Adrenal gland (tissue), 12 donors: Measurements from ENCODE around the gene SNED1. TPM values are rescaled to one million over a fixed set of nuclear protein-coding genes. Genes with fewer than 3 reads are reported as not detected.
A peak's percentile ranks its signal among the peaks of the same experiment; 100 is the strongest.

Experiments
- DNase-seq, 7 donors: peaks; one replicate each; pipeline ENCODE4 v3.0.0-alpha.2; 2019 to 2020
- H3K27ac ChIP-seq, 5 donors: fragments of 200-600 bp; sonication (generic) in 4 of 5; 1 replicate in 3 of 5; 2 replicates in 2 of 5; pipeline versions ENCODE4 v1.5.1 to v1.8.0; 2016 to 2020; ENCODE audit warnings: mild to moderate bottlenecking in 1 of 5
- H3K27me3 ChIP-seq: fragments of 200-600 bp; 2 replicates; pipeline ENCODE4 v1.8.0; 2021
- H3K36me3 ChIP-seq, 2 donors: fragments of 200-600 bp; replicated peaks in 1 of 2; 1 replicate in 1 of 2; 2 replicates in 1 of 2; pipeline versions ENCODE4 v1.5.1 to v1.8.0; 2018 to 2022
- H3K4me1 ChIP-seq, 2 donors: fragments of 200-600 bp; replicated peaks in 1 of 2; 1 replicate in 1 of 2; 2 replicates in 1 of 2; pipeline versions ENCODE4 v1.5.1 to v1.8.0; 2018 to 2021
- H3K4me3 ChIP-seq, 4 donors: fragments of 200-600 bp; sonication (generic) in 3 of 4; one replicate each; pipeline ENCODE4 v1.5.1; 2016 to 2018
- H3K9me3 ChIP-seq, 3 donors: fragments of 200-600 bp; sonication (generic) in 1 of 3; replicated peaks in 1 of 3; 1 replicate in 2 of 3; 2 replicates in 1 of 3; pipeline versions ENCODE4 v1.5.1 to v1.8.0; 2016 to 2021
- CTCF ChIP-seq, 6 experiments: fragments of 450-650 bp in 4 of 6; fragments of 200-600 bp in 2 of 6; sonication (generic) in 1 of 6; IDR thresholded peaks; 1 replicate in 5 of 6; 2 replicates in 1 of 6; pipeline versions ENCODE4 v1.5.1 to v1.8.0; 2016 to 2021; ENCODE audit warnings: antibody characterized with exemption in 6 of 6, mild to moderate bottlenecking in 2 of 6, moderate library complexity in 1 of 6
- POLR2A ChIP-seq, 2 donors: fragments of 450-650 bp; IDR thresholded peaks; one replicate each; pipeline ENCODE4 v1.6.1; 2017; ENCODE audit warnings: antibody characterized with exemption in 2 of 2, mild to moderate bottlenecking in 2 of 2, moderate library complexity in 1 of 2
- WGBS, 4 donors: extraction: QIAGEN DNeasy Blood & Tissue Kit in 2 of 4; methylation state at CpG; one replicate each; pipeline versions ENCODE4 v1.1.5 to v1.1.7; 2013 to 2017; 5-methylcytosine and 5-hydroxymethylcytosine counted together
- intact Hi-C, 2 donors: fragments of 100-400 bp; cut with DNase I; formaldehyde crosslinking; loops; one replicate each; pipeline versions ENCODE4 v1.14.1 to v1.15.0; 2022 to 2023
- polyA plus RNA-seq, 3 donors: library from polyadenylated mRNA; stranded (reverse); fragments of 200-250 nt in 2 of 3; fragments of 350-450 nt in 1 of 3; fragmentation: Illumina TruSeq in 1 of 3; extraction: RNeasy Lipid Tissue Mini Kit (QIAGEN cat#74804) in 1 of 3; gene quantifications; one replicate each; pipeline ENCODE4 v1.2.3, GENCODE V29; 2013 to 2014
- total RNA-seq, 9 donors: library from RNA; depleted of rRNA in 4 of 9; stranded (reverse); fragments of >200 nt in 4 of 9; fragments of 120-200 nt in 1 of 9; fragmentation: NEBNext Ultra II Directional in 1 of 9; extraction: Animal tissue kit (Norgen Biotek cat#: 25700) in 1 of 9; gene quantifications; one replicate each; pipeline versions ENCODE4 v1.1.0 to v1.2.4, GENCODE V29; 2013 to 2023
- donor health status: healthy with polysubstance abuse.
- donor health status: Bipolar disorder and iron deficiency.
- donor health status: DM: yes; HTN: yes; CAD: no.
- donor health status: DM: no; HTN: no; CAD: no.
- donor health status: DM: no; HTN: no; CAD: no.
- donor health status: DM: yes; HTN: yes; CAD: no.

Gene SNED1
- total and polyA plus RNA-seq, 12 donors: 3.1 to 59.5 (median 22.9) TPM

GRCh38 chr2:241073166-241074064, 75.0 kb downstream of the SNED1 start:
- no peak overlapping the region for H3K4me3 ChIP-seq
- WGBS, 4 donors: 82 to 88% (median 86%) methylated on average over 4 to 25 of the region's 25 CpGs
- intact Hi-C loops: no loop called here
- no peaks in the 10 kb centered on the region for H3K27me3 ChIP-seq
- no peak overlapping the region for H3K27ac ChIP-seq
- no peaks in the 10 kb centered on the region for H3K4me1 ChIP-seq
- H3K36me3 ChIP-seq: peaks cover 0 to 19% of the 10 kb centered on the region in 2 donors
- TF ChIP-seq POLR2A (IDR thresholded peaks at IDR 0.05): no peak
- no peak for TF ChIP-seq CTCF (IDR thresholded peaks at IDR 0.05)
- DNase-seq: peak in 2 of 7 donors; percentile 16 to 38
- no peaks in the 10 kb centered on the region for H3K9me3 ChIP-seq

- no peak overlapping the region for H3K27ac ChIP-seq
- intact Hi-C loops: no loop called here
- no peaks in the 10 kb centered on the region for H3K4me1 ChIP-seq
- H3K27me3 ChIP-seq: no peaks in the 10 kb centered on the region
- 90 to 94% (median 94%) methylated on average over 14 to 16 of the region's 16 CpGs for WGBS, 4 donors
- H3K36me3 ChIP-seq: peaks cover 0 to 19% of the 10 kb centered on the region in 2 donors
- TF ChIP-seq POLR2A (IDR thresholded peaks at IDR 0.05): no peak
- no peak for TF ChIP-seq CTCF (IDR thresholded peaks at IDR 0.05)
- H3K9me3 ChIP-seq: no peaks in the 10 kb centered on the region
- H3K4me3 ChIP-seq: no peak overlapping the region
- peak in 1 of 7 donors; percentile 48 for DNase-seq
Observed at GRCh38 chr2:241074065-241074818, 75.8 kb downstream of the SNED1 start.

- whole genome bisulfite sequencing, 4 donors: 93 to 95% (median 94%) methylated on average over 16 of the region's 16 CpGs
- TF ChIP-seq POLR2A (IDR thresholded peaks at IDR 0.05) (no peak), CTCF (IDR thresholded peaks at IDR 0.05) (no peak)
- peaks cover 0 to 19% of the 10 kb centered on the region in 2 donors for H3K36me3 ChIP-seq
Observed at GRCh38 chr2:241074901-241075540, 76.6 kb downstream of the SNED1 start.

More at GRCh38 chr2:241074901-241075540, 76.6 kb downstream of the SNED1 start:
- Histone ChIP-seq H3K4me3 (no peak overlapping the region), H3K27me3 (no peaks in the 10 kb centered on the region), H3K9me3 (no peaks in the 10 kb centered on the region), H3K4me1 (no peaks in the 10 kb centered on the region), H3K27ac (no peak overlapping the region)
- intact Hi-C loops: no loop called here
- DNase-seq: peak in 1 of 7 donors; percentile 46
